DMS153 treated with DMSO at 0.1 percent for 48 hours (cell line): ENCODE measurements around the gene LHX2.

ENCODE experiments used
- DNase-seq: peaks from one replicate; lab custom pipeline; 2025; ENCODE audit not compliant: unreplicated experiment; lab: John Stamatoyannopoulos, UW

Gene LHX2

GRCh38 chr9:124012368-124013301 lies 1.1 kb downstream of the LHX2 start:
- DNase-seq, result no peak

DNA sequence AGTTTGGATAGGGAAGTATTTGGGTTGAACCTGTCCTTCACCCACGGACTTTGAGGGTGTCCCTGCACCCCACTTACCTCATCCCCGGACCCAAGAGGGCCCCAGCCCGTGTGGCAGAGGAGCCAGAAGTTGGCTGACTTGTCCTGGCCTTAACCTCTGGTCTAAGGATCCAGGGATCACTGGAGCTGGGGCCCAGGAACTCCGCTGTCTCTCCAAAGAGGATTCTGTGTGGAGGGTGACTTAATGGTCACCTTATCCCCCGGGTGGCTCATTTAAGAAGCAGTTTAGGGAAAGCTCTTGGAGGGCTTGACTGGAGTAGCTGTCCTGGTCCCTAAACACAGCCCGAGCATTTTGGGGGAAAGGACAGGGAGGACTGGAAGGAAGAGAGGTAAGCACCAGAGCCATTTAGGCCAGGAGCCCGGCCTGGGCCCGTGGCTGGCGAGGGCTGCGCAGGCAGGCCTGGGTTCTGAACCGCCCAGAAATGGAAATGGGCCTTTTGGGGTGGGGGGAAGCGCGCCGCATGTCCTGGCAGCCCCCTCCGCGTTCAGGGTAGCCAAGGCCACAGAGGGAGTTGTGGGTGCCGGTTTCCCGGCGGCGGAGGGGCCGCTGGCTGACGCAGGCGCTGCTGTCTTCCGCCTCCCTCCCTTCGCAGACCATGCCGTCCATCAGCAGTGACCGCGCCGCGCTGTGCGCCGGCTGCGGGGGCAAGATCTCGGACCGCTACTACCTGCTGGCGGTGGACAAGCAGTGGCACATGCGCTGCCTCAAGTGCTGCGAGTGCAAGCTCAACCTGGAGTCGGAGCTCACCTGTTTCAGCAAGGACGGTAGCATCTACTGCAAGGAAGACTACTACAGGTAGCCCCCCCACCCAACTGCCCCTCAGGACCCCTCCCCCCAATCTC lies 2.0 kb downstream of the LHX2 start:
- DNase-seq, result no peak

DNA sequence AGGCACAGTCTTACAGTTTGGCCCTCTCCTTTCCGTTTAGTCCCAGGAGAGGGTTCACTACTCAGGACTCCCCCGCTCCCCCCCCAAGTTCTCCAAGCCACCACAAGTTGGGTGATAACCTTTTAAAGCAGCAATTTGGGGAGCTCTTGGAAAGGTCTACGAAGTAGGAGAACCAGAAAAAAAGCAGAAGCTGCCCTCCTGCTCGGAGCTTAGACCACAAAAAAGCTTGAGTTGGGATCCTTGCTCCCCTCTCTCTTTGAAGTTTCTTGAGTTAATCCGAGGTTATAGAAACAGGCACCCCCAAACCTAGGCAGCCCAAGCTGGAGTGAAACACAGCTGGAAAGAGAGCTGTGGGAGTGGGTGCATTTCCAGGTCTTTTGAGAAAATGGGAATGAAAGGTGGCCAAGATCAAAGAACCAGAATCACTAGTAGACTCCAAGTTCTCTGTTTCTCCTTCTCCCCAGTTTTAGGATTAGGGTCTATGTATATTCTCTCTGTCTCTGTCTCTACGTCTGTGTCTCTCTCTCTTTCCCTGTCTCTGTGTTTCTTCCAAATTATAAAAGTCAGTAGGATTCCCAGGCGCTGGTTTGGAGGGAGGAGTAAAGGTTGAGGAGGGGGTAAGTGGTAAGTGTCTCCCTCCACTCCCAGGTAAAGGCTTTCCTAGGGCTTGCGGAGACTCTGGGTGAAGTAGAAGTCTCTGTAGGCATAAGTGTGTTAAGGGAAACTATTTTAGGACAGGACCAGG lies 2.8 kb downstream of the LHX2 start:
- no peak for DNase-seq

DNA sequence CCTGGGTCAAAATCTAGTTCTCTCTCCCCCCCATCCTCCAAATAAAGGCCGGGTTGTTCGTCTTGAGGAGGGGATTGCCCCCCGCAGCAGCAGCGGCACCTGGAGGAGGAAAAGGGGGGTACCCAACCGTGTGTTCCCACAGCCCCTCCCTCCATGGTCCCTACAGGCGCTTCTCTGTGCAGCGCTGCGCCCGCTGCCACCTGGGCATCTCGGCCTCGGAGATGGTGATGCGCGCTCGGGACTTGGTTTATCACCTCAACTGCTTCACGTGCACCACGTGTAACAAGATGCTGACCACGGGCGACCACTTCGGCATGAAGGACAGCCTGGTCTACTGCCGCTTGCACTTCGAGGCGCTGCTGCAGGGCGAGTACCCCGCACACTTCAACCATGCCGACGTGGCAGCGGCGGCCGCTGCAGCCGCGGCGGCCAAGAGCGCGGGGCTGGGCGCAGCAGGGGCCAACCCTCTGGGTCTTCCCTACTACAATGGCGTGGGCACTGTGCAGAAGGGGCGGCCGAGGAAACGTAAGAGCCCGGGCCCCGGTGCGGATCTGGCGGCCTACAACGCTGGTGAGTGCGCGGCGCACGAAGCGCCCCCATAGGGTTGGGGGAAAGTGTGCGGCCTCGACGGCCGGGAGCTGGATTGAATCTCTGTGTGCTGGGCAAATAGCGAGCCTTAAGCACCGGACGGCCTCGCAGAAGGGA lies 3.5 kb downstream of the LHX2 start:
- no peak for DNase-seq

GRCh38 chr9:124015661-124016131 lies 4.1 kb downstream of the LHX2 start:
- DNase-seq, result no peak

DNA sequence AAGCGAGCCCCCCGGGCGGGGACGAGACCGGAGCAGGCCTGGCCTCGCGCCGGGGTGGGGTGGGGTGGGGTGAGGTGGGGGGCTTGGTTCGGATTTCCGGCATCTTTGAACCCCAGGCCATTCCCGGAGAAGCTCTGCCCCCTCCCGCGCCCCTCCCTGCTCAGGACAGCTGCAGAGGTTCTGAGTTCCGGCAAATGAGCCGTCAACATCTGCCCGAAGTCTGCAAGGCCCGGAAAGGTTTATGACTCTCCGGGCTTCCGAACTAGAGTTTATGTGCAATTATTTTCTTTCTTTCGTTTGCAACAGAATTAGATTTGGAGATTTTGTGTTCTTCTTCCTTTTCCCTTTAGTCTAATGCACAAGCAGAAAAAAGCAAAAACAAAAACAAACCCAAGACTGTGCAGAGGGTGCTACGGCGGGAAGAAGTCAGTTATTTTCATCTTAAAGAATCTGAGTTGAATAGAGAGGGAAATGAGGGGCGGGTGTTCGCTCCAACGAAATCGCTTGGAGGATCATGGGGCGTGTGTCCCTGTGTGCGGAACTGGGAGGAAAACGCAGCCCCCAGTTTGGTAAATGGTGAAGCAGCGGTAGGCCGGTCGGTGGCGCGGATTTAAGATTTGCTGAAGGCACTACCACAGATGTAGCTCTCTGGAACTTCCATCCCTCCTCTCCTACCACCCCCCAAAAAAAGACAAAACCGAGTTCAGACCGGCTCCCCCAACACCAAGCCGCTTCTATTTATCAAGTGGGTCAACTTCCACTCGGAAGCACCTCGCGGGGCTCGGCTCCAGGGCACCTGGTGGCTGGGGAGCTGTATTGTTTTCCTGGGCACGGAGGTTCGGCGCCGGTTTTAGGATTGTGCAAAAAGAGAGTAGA lies 4.8 kb downstream of the LHX2 start:
- DNase-seq, result no peak

DNA sequence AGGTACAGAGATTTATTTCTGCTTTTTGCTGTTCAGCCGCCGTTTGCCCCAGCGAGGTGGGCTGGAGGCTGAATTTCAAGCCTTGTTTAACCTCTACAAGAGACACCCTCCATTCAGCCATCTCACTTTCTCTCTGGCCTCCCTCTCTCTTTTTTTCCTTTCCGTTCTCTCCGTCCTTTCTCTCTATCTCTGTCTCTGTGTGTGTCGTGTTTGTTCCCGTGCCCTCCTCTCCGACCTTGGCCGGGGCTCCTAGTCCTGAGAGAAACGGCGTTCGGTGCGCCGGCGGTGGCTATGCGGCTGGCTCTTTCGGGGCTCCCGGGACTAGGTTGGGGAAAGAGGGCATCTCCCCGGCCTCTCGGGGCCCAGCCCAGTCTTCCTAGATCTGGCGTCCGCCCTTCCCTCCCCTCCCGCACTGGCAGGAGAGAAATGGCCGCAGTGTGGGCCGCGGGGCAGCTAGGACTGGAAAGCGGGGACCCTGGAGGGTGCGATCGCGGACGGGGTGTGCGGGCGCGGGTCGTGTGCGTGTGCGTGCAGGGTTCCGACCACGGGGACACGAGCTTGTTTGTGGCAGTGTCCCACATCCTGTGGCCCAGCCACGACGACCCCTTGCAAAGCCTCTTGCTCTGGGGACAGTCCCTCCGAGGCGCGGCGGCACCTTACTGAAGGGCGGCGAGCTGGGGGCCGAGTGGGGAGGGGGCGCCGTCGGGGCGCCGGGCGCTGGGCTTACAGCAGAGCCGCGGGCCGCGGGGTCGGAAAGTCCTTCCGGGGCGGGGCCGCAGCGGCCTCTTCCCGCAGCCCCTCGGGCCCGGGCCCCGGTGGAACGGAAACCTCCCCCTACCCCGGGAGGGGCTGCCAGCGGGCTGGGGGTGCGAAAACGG lies 5.7 kb downstream of the LHX2 start:
- DNase-seq, result no peak

DNA sequence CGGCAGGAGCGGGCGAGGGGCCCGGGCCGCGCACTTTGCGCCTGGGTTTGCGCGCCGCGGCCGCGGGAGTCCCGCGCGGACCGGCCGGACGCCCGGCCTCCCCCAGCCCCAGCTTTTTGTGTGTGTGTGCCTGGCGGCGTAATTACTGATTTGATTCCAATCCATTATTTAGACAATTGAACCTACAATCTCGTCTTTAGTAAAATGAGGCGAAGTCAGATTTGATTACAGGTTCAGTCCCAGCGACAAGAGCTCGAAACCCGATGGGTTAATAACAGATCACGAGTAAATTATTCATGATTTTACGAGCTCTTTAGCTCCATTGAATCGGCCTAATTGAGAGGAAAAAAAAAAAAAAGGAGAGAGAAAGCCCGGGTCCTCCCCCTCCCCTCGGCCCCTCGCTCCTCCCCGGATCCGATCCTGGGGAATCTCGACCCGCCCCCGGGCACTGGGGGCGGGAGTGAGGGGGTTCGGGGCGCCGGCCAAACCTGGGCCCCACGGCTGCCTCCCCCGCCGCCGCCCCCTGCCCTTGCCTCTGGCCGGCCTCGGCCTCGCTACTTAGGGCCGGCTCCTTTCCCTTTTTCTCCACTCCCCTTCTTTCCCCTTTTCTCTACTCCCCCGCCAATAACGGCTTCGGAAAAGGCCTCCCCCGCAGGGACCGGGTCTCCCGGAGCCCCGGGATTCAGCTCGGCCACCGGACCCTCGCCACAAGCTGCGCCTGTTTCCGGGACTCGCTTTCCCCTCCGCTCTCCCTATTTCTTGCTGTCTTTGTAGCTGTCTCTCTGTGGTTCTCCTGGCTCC lies 6.6 kb downstream of the LHX2 start:
- DNase-seq, result no peak

DNA sequence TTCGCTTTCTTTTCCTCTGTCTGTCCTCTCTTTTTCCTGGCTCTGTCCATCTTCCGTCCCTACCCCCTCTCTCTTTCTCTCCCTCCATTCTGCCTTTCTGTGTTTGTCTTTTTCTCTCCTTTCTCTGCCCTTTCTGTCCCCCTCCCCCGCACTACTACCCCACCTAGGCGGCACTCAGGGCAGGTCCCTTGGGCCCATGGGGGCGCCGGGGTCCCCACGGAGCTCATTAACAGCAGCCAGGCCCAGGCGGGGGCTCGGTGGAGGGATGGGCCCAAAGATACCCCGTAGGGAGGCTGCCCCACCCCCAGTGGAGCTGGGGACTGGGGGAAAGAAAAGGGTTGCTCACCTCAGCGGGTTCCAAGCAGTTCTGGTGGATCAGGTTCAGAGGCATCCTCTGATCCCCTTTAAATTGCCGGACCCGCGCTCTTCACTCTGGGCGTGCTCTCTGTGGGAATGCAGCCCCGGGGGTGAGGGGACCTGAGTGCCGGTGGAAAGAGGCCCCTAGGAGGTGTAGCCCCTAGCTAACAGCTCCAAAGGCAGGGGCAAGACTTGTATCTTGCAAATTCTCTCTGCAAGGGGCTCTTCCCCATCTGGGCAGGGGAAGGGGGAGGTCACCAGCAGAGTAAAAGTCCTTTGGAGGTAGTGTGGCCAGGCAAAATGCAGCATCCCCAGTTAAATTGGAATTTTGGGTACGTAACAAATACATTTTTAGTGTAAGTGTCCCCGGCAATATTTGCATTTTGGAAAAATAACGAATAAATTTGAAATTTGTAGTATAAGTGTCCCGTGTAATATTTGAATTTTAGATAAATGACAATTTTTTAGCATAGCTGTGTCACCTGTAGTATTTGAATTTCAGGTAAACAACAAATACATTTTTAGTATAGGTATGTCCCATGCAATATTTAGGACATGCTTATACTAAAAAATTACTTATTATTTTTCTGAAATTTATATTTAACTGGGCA lies 7.4 kb downstream of the LHX2 start:
- DNase-seq, result no peak

DNA sequence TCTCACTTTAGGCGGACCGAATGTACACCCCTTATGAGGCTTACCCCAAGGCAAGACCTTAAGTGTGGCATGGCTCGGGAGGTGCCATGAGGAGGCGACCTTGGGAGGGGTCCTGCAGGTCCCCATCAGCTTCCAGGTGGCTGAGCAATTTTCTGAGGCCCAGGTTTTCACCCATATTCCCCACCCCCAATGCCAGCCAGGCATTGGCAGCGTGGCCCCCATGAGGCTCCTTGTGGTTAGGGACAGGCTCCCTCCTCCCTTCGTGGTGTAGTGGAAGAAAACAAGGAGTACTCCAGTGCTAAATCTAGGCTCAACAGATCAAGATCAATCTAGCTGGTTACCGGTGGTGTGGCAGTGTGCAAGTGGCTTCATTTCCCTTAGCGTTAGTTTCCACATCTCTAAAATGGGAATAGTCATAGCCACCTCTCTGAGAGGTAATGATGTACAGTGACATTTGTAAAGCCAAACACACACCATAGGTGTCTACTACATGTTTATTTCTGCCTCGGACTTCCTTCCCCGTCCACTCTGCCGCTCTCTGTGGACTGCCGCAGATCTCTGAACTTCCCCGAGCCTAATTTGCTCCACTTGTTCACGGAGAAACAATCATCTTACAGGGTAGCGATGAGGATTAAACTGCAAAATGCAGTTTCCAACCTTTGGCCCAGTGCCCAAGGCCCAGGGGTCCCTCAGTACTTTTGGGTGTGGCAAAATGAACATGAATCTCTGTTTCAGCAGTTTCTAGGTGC lies 8.4 kb downstream of the LHX2 start:
- DNase-seq, result no peak

DNA sequence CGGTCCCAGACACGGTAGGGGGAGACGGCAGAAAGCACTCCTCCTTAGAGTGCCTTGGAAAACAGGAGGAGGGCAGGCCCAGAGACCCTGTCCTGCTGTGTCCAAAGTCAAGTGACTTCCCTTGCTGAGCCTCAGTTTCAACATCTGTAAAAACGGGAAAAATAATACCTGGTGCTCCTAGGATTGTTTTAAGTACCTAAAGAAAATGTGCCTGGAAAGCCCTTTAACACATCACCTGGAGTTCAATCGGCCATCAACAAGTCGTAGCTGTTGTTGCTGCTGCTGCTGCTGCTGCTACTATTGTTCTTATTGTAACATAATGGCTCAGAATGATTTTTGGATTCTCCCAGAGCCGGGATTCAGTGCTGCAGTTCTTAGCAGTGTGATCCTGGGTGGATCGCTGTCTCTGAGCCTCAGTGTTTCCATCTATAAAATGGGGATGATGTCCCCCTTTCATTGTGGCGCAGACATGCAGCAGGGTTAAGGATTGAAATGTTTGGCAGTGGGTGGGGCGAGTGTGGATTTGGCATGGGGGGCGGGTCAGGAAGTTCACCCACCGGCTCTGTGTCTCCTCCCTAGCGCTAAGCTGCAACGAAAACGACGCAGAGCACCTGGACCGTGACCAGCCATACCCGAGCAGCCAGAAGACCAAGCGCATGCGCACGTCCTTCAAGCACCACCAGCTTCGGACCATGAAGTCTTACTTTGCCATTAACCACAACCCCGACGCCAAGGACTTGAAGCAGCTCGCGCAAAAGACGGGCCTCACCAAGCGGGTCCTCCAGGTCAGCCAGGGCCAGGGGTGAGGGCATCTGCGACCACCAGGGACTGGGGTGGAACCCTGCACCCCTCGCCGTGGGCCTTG lies 9.2 kb downstream of the LHX2 start:
- no peak for DNase-seq

GRCh38 chr9:124021385-124021769 lies 9.8 kb downstream of the LHX2 start:
- no peak for DNase-seq

GRCh38 chr9:124022201-124023121 lies 10.9 kb downstream of the LHX2 start:
- DNase-seq, result no peak

- no peak for DNase-seq
These were observed 12.5 kb downstream of the LHX2 start for GRCh38 chr9:124024107-124024506.
